ENCODE results near the gene SH3RF2.

DNA sequence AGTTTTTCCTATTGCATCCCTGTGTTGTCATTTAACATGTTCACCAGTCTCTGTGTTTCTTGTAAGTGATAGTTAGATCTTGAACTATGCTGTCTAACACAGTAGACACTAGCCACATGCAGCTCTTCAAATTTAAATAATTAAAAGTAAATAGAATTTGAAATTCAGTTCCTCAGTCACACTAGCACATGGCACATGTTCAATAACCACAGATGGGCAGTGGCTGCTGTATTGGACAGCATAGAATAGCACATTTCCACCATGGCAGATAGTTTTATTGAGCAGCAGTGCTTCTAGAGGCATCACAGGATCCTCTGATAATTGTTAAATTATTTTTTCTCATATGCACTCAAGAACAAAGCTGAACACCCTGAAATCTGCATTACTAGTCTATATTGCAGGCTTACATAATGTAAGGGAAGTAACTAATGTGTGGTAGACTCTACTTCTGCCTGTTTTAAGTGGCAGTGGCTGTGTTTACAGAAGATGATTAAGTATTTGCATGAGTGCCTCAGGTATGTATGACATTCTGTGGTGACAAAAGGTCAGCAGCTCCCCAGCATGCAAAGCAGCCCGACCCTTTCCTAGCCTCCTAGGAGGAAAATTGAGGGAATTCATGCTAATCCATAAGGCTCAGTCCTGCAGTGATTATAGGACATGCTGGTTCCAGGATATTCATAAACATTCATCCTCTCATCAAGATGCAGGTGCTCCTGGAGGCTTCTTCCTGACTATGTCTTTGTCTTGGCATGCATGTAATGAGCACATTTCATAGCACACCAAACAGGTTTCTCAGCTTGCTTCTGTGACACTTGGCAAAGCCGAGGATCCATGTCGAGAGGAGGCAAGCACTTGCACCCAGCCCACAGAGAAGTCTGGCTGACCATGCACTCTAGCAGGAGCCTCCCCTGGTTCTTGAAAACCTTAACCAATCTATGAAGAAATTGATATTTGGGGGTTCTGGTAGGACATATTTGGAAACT, 45.5 kb downstream of the SH3RF2 start:
- TF ChIP-seq, protein P1, sequence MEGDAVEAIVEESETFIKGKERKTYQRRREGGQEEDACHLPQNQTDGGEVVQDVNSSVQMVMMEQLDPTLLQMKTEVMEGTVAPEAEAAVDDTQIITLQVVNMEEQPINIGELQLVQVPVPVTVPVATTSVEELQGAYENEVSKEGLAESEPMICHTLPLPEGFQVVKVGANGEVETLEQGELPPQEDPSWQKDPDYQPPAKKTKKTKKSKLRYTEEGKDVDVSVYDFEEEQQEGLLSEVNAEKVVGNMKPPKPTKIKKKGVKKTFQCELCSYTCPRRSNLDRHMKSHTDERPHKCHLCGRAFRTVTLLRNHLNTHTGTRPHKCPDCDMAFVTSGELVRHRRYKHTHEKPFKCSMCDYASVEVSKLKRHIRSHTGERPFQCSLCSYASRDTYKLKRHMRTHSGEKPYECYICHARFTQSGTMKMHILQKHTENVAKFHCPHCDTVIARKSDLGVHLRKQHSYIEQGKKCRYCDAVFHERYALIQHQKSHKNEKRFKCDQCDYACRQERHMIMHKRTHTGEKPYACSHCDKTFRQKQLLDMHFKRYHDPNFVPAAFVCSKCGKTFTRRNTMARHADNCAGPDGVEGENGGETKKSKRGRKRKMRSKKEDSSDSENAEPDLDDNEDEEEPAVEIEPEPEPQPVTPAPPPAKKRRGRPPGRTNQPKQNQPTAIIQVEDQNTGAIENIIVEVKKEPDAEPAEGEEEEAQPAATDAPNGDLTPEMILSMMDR (IDR thresholded peaks at IDR 0.05): no peak
- TF ChIP-seq EZH2phosphoT487 (IDR thresholded peaks at IDR 0.05): no peak

Data from neural progenitor cell (in vitro differentiated cells).